Astrocyte (in vitro differentiated cells and primary cell): ENCODE results near the gene SFMBT2. TPM values are rescaled to one million over a fixed set of nuclear protein-coding genes. Genes with fewer than 3 reads are reported as not detected.

Source experiments
- DNase-seq: peaks from one replicate; pipeline ENCODE4 v3.0.0-alpha.2; 2010; ENCODE audit warnings: low read depth
- FAIRE-seq: peaks from 2 replicates; lab custom pipeline; 2011; peaks lifted over from hg19 to GRCh38; lab: Jason Lieb, UNC
- H2AFZ ChIP-seq: 2 replicates; pipeline ENCODE4 v1.6.0; 2012; ENCODE audit warnings: low read depth, low read length, inconsistent platforms
- H3K27ac ChIP-seq: 2 replicates; pipeline ENCODE4 v1.5.1; 2011; ENCODE audit warnings: low read depth, low read length, inconsistent platforms
- H3K27me3 ChIP-seq: 2 replicates; pipeline ENCODE4 v1.6.0; 2011; ENCODE audit warnings: low read length, inconsistent platforms; ENCODE audit not compliant: insufficient read depth
- H3K36me3 ChIP-seq: 2 replicates; pipeline ENCODE4 v1.5.1; 2011; ENCODE audit warnings: low read length, inconsistent platforms; ENCODE audit not compliant: insufficient read depth
- H3K4me1 ChIP-seq: 2 replicates; pipeline ENCODE4 v1.5.1; 2011; ENCODE audit warnings: low read length, inconsistent platforms; ENCODE audit not compliant: insufficient read depth
- H3K4me2 ChIP-seq: 2 replicates; pipeline ENCODE4 v1.6.0; 2012; ENCODE audit warnings: low read length, inconsistent platforms
- H3K4me3 ChIP-seq: 2 replicates; pipeline ENCODE4 v1.5.1; 2011; ENCODE audit warnings: low read depth, mild to moderate bottlenecking, low read length, inconsistent platforms; ENCODE audit not compliant: insufficient read depth
- H3K79me2 ChIP-seq: 2 replicates; pipeline ENCODE4 v1.6.0; 2012; ENCODE audit warnings: mild to moderate bottlenecking, low read length, inconsistent platforms; ENCODE audit not compliant: insufficient read depth
- H3K9ac ChIP-seq: 2 replicates; pipeline ENCODE4 v1.6.0; 2012; ENCODE audit warnings: mild to moderate bottlenecking, low read length, inconsistent platforms
- H3K9me3 ChIP-seq: 2 replicates; pipeline ENCODE4 v1.5.1; 2012; ENCODE audit warnings: low read depth, mild to moderate bottlenecking, low read length, inconsistent platforms; ENCODE audit not compliant: insufficient read depth
- H4K20me1 ChIP-seq: 2 replicates; pipeline ENCODE4 v1.6.0; 2012; ENCODE audit warnings: low read length, inconsistent platforms; ENCODE audit not compliant: insufficient read depth
- H3K27ac Mint-ChIP-seq: one replicate; pipeline ENCODE4 v1.8.0; 2021; ENCODE audit warnings: mild to moderate bottlenecking, mixed read lengths; ENCODE audit not compliant: unreplicated experiment
- H3K27me3 Mint-ChIP-seq: one replicate; pipeline ENCODE4 v1.8.0; 2021; ENCODE audit warnings: low read depth, mixed read lengths; ENCODE audit not compliant: unreplicated experiment
- H3K36me3 Mint-ChIP-seq: one replicate; pipeline ENCODE4 v1.8.0; 2021; ENCODE audit warnings: low read depth, mixed read lengths; ENCODE audit not compliant: unreplicated experiment
- H3K4me1 Mint-ChIP-seq: one replicate; pipeline ENCODE4 v1.8.0; 2021; ENCODE audit warnings: low read depth, mixed read lengths; ENCODE audit not compliant: unreplicated experiment
- H3K4me3 Mint-ChIP-seq: one replicate; pipeline ENCODE4 v1.8.0; 2021; ENCODE audit warnings: mild to moderate bottlenecking, moderate library complexity, mixed read lengths; ENCODE audit not compliant: unreplicated experiment
- H3K9me3 Mint-ChIP-seq: one replicate; pipeline ENCODE4 v1.8.0; 2021; ENCODE audit warnings: mild to moderate bottlenecking, mixed read lengths; ENCODE audit not compliant: unreplicated experiment
- EZH2 ChIP-seq: IDR thresholded peaks from 2 replicates; pipeline ENCODE4 v1.6.1; 2012; ENCODE audit warnings: mild to moderate bottlenecking, low read length, inconsistent platforms; ENCODE audit not compliant: insufficient read depth
- total RNA-seq: library from RNA; stranded (reverse); gene quantifications from 2 replicates; pipeline ENCODE4 v1.2.1, GENCODE V29; 2021
- TF ChIP-seq, protein P1 (sequence below): IDR thresholded peaks from 2 replicates; pipeline ENCODE4 v1.5.1; 2011; ENCODE audit warnings: low read depth, mild to moderate bottlenecking, inconsistent platforms, low read length, moderate library complexity; ENCODE audit not compliant: insufficient read depth

The SFMBT2 gene
- total RNA-seq, 1 donor from 2014 or later: 3.9 TPM

DNA sequence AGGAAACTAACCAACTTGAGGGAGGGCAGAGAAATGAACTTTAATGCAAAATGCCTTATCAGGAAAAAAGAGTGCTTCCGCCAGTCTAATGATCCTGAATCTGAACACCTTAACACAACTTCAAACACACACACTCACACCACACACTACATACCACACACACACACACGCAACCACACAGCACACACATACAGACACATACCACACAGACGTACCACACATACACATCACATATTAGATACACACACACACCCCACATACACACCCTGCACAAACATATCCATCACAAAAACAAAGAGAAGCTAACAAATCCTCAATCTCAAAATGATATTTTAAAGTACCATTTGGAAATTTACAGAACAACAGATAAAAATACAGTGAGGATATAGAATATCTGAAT, 175.5 kb downstream of the SFMBT2 start:
- H3K27me3 ChIP-seq: no peaks in the 10 kb centered on the region
- DNase-seq: no peak
- Mint-ChIP-seq H3K27me3 (no peaks in the 10 kb centered on the region), H3K9me3 (no peaks in the 10 kb centered on the region), H3K36me3 (no peaks in the 10 kb centered on the region), H3K27ac (no peak overlapping the region), H3K4me1 (peaks cover 15% of the 10 kb centered on the region), H3K4me3 (no peak overlapping the region)
- no peak overlapping the region for H3K4me3 ChIP-seq
- no peaks in the 10 kb centered on the region for H3K36me3 ChIP-seq
- H3K4me1 ChIP-seq: no peaks in the 10 kb centered on the region
- H3K4me2 ChIP-seq: no peak overlapping the region
- H3K9ac ChIP-seq: no peak overlapping the region
- H3K79me2 ChIP-seq: no peaks in the 10 kb centered on the region
- no peak for TF ChIP-seq EZH2
- TF ChIP-seq, protein P1, sequence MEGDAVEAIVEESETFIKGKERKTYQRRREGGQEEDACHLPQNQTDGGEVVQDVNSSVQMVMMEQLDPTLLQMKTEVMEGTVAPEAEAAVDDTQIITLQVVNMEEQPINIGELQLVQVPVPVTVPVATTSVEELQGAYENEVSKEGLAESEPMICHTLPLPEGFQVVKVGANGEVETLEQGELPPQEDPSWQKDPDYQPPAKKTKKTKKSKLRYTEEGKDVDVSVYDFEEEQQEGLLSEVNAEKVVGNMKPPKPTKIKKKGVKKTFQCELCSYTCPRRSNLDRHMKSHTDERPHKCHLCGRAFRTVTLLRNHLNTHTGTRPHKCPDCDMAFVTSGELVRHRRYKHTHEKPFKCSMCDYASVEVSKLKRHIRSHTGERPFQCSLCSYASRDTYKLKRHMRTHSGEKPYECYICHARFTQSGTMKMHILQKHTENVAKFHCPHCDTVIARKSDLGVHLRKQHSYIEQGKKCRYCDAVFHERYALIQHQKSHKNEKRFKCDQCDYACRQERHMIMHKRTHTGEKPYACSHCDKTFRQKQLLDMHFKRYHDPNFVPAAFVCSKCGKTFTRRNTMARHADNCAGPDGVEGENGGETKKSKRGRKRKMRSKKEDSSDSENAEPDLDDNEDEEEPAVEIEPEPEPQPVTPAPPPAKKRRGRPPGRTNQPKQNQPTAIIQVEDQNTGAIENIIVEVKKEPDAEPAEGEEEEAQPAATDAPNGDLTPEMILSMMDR: no peak
- H3K9me3 ChIP-seq: no peaks in the 10 kb centered on the region
- no peak overlapping the region for H2AFZ ChIP-seq
- FAIRE-seq: no peak
- no peaks in the 10 kb centered on the region for H4K20me1 ChIP-seq
- H3K27ac ChIP-seq: no peak overlapping the region

DNA sequence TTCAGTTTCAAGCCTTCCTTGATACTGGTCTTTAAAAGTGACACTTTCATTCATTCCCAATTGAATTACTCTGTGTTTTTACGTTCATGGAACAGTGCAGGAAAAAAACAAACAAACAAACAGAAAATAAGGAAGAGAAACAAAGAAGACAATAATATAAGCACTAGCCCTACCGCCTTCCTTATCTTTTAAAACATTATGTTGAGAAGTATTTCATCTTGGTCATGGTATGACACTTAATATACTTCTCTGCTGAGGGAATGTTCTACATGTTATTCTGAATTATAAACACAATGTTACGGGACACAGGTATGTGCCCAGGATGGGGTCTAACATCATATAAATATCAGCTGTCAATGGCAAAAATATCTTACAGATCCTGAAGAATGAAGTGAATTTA, 176.7 kb downstream of the SFMBT2 start:
- Histone ChIP-seq H3K27ac (no peak overlapping the region), H3K36me3 (no peaks in the 10 kb centered on the region), H2AFZ (no peak overlapping the region), H3K4me1 (no peaks in the 10 kb centered on the region), H3K9me3 (no peaks in the 10 kb centered on the region), H3K4me3 (no peak overlapping the region), H3K27me3 (no peaks in the 10 kb centered on the region), H3K9ac (no peak overlapping the region), H3K4me2 (no peak overlapping the region), H4K20me1 (no peaks in the 10 kb centered on the region), H3K79me2 (no peaks in the 10 kb centered on the region)
- Mint-ChIP-seq H3K9me3 (no peaks in the 10 kb centered on the region), H3K4me3 (no peak overlapping the region), H3K27me3 (no peaks in the 10 kb centered on the region), H3K27ac (no peak overlapping the region), H3K36me3 (no peaks in the 10 kb centered on the region), H3K4me1 (peaks cover 15% of the 10 kb centered on the region)
- TF ChIP-seq, protein P1: no peak
- no peak for TF ChIP-seq EZH2
- DNase-seq (no peak), FAIRE-seq (no peak)

DNA sequence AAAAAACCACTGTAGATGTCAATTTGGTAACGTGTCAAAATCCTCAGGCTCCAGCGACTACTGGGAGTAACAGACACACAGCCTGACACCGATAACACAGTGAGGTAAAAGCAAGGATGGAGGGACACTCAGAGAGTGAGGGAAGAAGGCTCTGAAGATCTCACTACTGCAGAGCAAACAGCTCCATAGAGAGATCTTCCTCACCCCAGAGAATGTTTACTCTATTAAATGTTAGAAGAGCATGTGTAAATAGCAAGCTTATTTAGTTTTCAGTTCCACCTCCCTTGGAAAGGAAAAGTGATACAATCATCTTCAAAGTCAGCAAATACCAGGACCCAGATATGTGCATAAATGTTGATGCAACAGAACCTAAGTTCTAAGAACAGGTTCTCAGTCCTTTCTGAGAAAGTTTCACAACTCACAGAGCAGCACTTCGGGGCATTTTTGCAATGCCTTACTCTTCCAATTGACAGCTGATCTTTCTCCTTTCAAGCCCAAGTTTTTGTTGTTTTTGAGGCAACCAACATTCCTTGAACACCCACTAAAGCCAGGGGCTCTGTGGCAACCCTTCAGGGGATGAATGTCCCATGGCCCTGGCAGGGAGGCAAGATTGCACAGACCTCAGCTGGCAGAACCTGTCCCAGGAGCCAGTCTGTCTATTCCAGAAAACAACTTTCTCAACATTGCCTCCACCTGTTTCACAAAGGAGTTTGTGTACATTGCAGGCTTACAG, 177.4 kb downstream of the SFMBT2 start:
- H3K27me3 ChIP-seq: no peaks in the 10 kb centered on the region
- H3K27ac Mint-ChIP-seq: no peak overlapping the region
- no peaks in the 10 kb centered on the region for H3K36me3 Mint-ChIP-seq
- no peak overlapping the region for H2AFZ ChIP-seq
- no peak overlapping the region for H3K4me2 ChIP-seq
- no peak for FAIRE-seq
- no peak overlapping the region for H3K4me3 Mint-ChIP-seq
- no peak overlapping the region for H3K9ac ChIP-seq
- no peaks in the 10 kb centered on the region for H3K9me3 Mint-ChIP-seq
- DNase-seq: no peak
- H3K4me1 Mint-ChIP-seq: peaks cover 15% of the 10 kb centered on the region
- TF ChIP-seq EZH2: no peak
- TF ChIP-seq, protein P1: no peak
- no peaks in the 10 kb centered on the region for H4K20me1 ChIP-seq
- no peaks in the 10 kb centered on the region for H3K4me1 ChIP-seq
- no peaks in the 10 kb centered on the region for H3K9me3 ChIP-seq
- no peaks in the 10 kb centered on the region for H3K27me3 Mint-ChIP-seq
- no peaks in the 10 kb centered on the region for H3K79me2 ChIP-seq
- H3K27ac ChIP-seq: no peak overlapping the region
- no peak overlapping the region for H3K4me3 ChIP-seq
- H3K36me3 ChIP-seq: no peaks in the 10 kb centered on the region
